Measurements from ENCODE around the gene C12orf60.

The C12orf60 gene

DNA sequence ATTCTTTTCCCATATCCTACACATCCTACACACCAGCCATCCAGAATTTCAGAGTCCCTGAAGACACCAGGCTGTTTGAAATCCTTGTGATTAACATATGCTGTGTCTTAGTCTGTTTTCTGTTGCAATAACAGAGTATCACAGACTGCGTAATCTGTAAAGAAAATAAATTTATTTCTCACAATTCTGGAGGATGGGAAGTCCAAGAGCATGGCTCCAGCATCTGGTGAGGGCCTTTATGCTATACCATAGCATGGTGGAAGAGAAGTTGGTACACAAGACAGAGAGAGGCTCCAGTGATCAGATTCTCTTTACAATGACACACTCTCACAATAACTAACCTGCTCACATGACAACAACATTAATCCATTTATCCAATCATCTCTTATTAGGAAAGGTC lies 35.8 kb downstream of the C12orf60 start:
- H3K9ac ChIP-seq (ENCODE audit: insufficient read length, low read depth) = no peak overlapping the region
- DNase-seq (ENCODE audit: low read depth, low spot score) = no peak
- TF ChIP-seq ZNF274 (IDR thresholded peaks at IDR 0.05; ENCODE audit: low read depth, low read length) (no peak), SUZ12 (IDR thresholded peaks at IDR 0.05; ENCODE audit: extremely low read depth, insufficient read depth, insufficient read length) (no peak), YY1 (IDR thresholded peaks at IDR 0.05; ENCODE audit: insufficient read depth, insufficient read length) (no peak)

DNA sequence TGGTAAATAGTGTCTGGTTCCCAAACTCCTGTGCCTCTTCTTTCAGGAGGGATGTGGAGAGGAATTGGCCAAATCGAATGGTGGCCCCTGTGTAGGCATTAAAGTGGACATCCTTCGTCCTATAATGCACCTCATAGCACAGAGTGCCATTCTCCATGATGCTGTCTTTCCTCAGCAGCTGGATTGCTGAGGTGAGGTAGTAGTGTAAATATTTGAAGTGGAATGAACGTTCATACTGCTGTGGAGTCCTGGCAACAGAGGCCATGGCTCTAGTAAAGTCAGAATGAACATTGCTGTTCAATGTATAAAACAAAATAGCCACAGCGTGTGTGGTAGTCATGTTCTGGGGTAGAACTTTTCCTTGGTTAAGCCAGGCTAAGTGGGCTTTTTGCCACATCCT lies 37.1 kb downstream of the C12orf60 start:
- Histone ChIP-seq H3K4me1 (ENCODE audit: insufficient read depth, insufficient read length) (no peaks in the 10 kb centered on the region), H3K9me3 (ENCODE audit: insufficient read depth, low read length) (no peaks in the 10 kb centered on the region; the same call in none of the 2 replicates), H3K4me3 (ENCODE audit: insufficient read length, low read depth) (no peak overlapping the region), H3K9ac (ENCODE audit: insufficient read length, low read depth) (no peak overlapping the region), H3K36me3 (ENCODE audit: insufficient read depth, insufficient read length, low read length) (no peaks in the 10 kb centered on the region), H3K27me3 (ENCODE audit: insufficient read depth, insufficient read length) (no peaks in the 10 kb centered on the region)
- DNase-seq (ENCODE audit: low read depth, low spot score) = no peak
- no peak for TF ChIP-seq ZNF274 (IDR thresholded peaks at IDR 0.05; ENCODE audit: low read depth, low read length)
- TF ChIP-seq YY1 (IDR thresholded peaks at IDR 0.05; ENCODE audit: insufficient read depth, insufficient read length) = no peak
- no peak for TF ChIP-seq SUZ12 (IDR thresholded peaks at IDR 0.05; ENCODE audit: extremely low read depth, insufficient read depth, insufficient read length)

More for the DNA sequence above, 35.8 kb downstream of the C12orf60 start:
- no peaks in the 10 kb centered on the region for H3K36me3 ChIP-seq (ENCODE audit: insufficient read depth, insufficient read length, low read length)
- no peaks in the 10 kb centered on the region for H3K27me3 ChIP-seq (ENCODE audit: insufficient read depth, insufficient read length)
- H3K4me3 ChIP-seq (ENCODE audit: insufficient read length, low read depth) = no peak overlapping the region
- no peaks in the 10 kb centered on the region for H3K4me1 ChIP-seq (ENCODE audit: insufficient read depth, insufficient read length)
- no peaks in the 10 kb centered on the region; the same call in none of the 2 replicates for H3K9me3 ChIP-seq (ENCODE audit: insufficient read depth, low read length)

DNA sequence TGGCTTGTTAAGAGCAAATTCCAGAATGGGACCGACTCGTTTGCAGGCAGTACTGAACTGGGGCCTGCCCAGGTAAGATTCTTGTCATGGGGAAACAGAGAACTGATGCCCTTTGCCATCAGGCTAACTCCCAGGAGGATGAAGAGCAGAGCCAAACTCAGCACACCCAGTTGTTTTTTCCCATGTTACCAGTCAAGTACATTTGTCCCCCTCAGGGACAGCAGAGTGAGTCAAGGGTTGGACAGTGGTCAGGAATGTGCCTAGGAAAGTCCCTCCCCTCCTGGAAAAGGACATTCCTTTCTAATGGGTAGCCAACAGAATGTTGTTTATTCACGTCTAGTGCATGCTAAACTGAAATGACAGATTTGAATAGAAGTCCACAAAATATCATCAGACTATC lies 38.3 kb downstream of the C12orf60 start:
- Histone ChIP-seq H3K4me3 (ENCODE audit: insufficient read length, low read depth) (no peak overlapping the region), H3K4me1 (ENCODE audit: insufficient read depth, insufficient read length) (no peaks in the 10 kb centered on the region)

DNA sequence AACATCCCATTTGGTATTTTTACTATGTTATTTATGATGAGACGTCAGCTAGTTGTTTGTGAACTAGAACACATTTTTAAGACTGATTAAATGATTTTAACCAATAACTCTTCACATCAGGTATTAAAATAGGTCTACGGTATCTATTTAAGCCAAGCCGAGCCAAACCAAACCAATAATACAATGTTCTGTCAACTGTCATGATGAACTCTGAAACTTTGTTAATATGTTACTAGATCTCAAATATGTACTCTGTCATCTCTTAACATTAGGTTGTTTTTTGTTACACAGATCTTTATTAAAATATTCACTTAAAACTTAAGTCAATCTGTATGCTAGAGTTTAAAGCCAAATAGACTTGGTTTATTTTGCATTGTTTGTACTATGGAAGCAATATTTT lies 38.8 kb downstream of the C12orf60 start:
- Histone ChIP-seq H3K9me3 (ENCODE audit: insufficient read depth, low read length) (no peaks in the 10 kb centered on the region; the same call in none of the 2 replicates), H3K4me1 (ENCODE audit: insufficient read depth, insufficient read length) (no peaks in the 10 kb centered on the region), H3K4me3 (ENCODE audit: insufficient read length, low read depth) (no peak overlapping the region), H3K27me3 (ENCODE audit: insufficient read depth, insufficient read length) (no peaks in the 10 kb centered on the region), H3K36me3 (ENCODE audit: insufficient read depth, insufficient read length, low read length) (no peaks in the 10 kb centered on the region), H3K9ac (ENCODE audit: insufficient read length, low read depth) (no peak overlapping the region)
- no peak for TF ChIP-seq YY1 (IDR thresholded peaks at IDR 0.05; ENCODE audit: insufficient read depth, insufficient read length)
- DNase-seq (ENCODE audit: low read depth, low spot score) = no peak

More for the DNA sequence above, 38.3 kb downstream of the C12orf60 start:
- TF ChIP-seq ZNF274 (IDR thresholded peaks at IDR 0.05; ENCODE audit: low read depth, low read length) (no peak), SUZ12 (IDR thresholded peaks at IDR 0.05; ENCODE audit: extremely low read depth, insufficient read depth, insufficient read length) (no peak), YY1 (IDR thresholded peaks at IDR 0.05; ENCODE audit: insufficient read depth, insufficient read length) (no peak)
- Histone ChIP-seq H3K9ac (ENCODE audit: insufficient read length, low read depth) (no peak overlapping the region), H3K9me3 (ENCODE audit: insufficient read depth, low read length) (no peaks in the 10 kb centered on the region; the same call in none of the 2 replicates), H3K27me3 (ENCODE audit: insufficient read depth, insufficient read length) (no peaks in the 10 kb centered on the region), H3K36me3 (ENCODE audit: insufficient read depth, insufficient read length, low read length) (no peaks in the 10 kb centered on the region)
- peak; percentile 27 for DNase-seq (ENCODE audit: low read depth, low spot score)

DNA sequence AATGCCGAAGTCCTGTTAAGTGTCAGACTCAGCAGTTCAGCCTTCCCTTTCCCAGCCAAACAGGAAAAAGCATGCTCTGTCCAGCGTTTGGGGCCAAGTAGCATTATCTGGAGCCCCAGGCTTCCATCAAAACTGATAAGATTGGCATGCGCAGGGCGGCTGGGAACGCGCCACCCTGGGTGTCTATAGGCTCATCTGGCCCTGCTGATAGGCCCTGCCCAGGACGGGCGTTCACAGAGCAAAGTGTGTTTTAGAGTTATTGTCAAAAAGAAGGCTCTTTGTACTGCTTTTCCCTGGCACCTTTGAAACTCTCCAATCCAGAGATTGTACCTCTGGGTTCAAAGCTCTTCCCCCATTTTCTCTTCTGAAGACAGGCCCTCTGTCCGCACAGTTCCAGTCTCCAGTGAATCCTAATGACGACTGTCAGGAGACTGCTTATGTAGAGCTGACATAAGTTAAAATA lies 40.0 kb downstream of the C12orf60 start, which contains the start of gene ART4:
ART4 (minus strand) TSS at position 102 of the 463 bp plus-strand sequence. CDS start 413 bp downstream, outside the sequence.
- H3K36me3 ChIP-seq (ENCODE audit: insufficient read depth, insufficient read length, low read length) = no peaks in the 10 kb centered on the region
- TF ChIP-seq SUZ12 (IDR thresholded peaks at IDR 0.05; ENCODE audit: extremely low read depth, insufficient read depth, insufficient read length) (no peak), ZNF274 (IDR thresholded peaks at IDR 0.05; ENCODE audit: low read depth, low read length) (no peak), YY1 (IDR thresholded peaks at IDR 0.05; ENCODE audit: insufficient read depth, insufficient read length) (no peak)
- no peak within 1 kb of the TSS for H3K9ac ChIP-seq (ENCODE audit: insufficient read length, low read depth)
- H3K4me1 ChIP-seq (ENCODE audit: insufficient read depth, insufficient read length) = no peaks in the 10 kb centered on the region
- no peaks in the 10 kb centered on the region; the same call in 1 of the 2 replicates for H3K9me3 ChIP-seq (ENCODE audit: insufficient read depth, low read length)
- H3K4me3 ChIP-seq (ENCODE audit: insufficient read length, low read depth) = no peak within 1 kb of the TSS
- no peak for DNase-seq (ENCODE audit: low read depth, low spot score)
- no peaks in the 10 kb centered on the region for H3K27me3 ChIP-seq (ENCODE audit: insufficient read depth, insufficient read length)

DNA sequence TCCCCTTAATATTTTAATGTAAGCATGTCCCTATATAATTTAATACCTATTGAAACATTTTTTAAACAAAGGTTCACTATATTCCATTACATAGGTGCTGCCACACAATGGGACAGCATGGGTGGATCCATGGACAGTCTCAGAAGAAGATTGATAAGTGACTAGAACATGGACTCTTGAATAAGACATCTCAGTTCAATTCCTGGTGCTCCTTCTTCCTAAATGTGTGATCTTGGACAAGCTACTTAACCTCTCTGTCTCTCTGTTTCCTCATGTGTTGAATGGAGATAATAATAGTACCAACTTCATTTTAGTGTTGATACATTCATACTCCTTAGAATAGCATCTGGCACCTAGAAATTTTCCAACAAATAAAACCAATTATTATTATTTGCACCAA lies 40.9 kb downstream of the C12orf60 start:
- no peak for DNase-seq (ENCODE audit: low read depth, low spot score)
- Histone ChIP-seq H3K36me3 (ENCODE audit: insufficient read depth, insufficient read length, low read length) (no peaks in the 10 kb centered on the region), H3K4me3 (ENCODE audit: insufficient read length, low read depth) (no peak overlapping the region), H3K9me3 (ENCODE audit: insufficient read depth, low read length) (no peaks in the 10 kb centered on the region; the same call in 1 of the 2 replicates), H3K9ac (ENCODE audit: insufficient read length, low read depth) (no peak overlapping the region), H3K4me1 (ENCODE audit: insufficient read depth, insufficient read length) (no peaks in the 10 kb centered on the region), H3K27me3 (ENCODE audit: insufficient read depth, insufficient read length) (no peaks in the 10 kb centered on the region)
- TF ChIP-seq YY1 (IDR thresholded peaks at IDR 0.05; ENCODE audit: insufficient read depth, insufficient read length) (no peak), SUZ12 (IDR thresholded peaks at IDR 0.05; ENCODE audit: extremely low read depth, insufficient read depth, insufficient read length) (no peak), ZNF274 (IDR thresholded peaks at IDR 0.05; ENCODE audit: low read depth, low read length) (no peak)

DNA sequence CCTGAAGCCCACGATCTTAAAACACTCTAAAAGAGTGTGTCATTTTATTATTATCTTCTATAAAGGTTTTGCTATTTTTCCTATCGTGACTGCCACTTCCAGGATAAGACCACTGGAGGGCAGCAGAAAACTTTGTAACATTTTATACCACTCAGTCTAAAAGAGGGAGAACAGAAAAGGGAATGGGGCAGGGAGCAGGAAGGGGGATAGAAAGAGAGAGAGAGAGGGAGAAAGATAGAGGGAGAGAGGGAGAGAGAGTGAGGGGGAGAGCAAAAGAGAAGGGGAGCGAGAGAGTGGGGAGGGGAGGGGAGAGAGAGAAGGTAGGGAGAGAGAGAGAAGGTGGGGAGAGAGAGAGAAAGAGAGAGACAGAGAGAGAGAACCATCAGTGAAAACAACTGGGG lies 41.9 kb downstream of the C12orf60 start:
- no peaks in the 10 kb centered on the region for H3K9me3 ChIP-seq (ENCODE audit: insufficient read depth, low read length)
- H3K9ac ChIP-seq (ENCODE audit: insufficient read length, low read depth) = no peak overlapping the region
- H3K27me3 ChIP-seq (ENCODE audit: insufficient read depth, insufficient read length) = no peaks in the 10 kb centered on the region
- H3K4me3 ChIP-seq (ENCODE audit: insufficient read length, low read depth) = no peak overlapping the region
- H3K36me3 ChIP-seq (ENCODE audit: insufficient read depth, insufficient read length, low read length) = no peaks in the 10 kb centered on the region
- TF ChIP-seq YY1 (IDR thresholded peaks at IDR 0.05; ENCODE audit: insufficient read depth, insufficient read length) (no peak), SUZ12 (IDR thresholded peaks at IDR 0.05; ENCODE audit: extremely low read depth, insufficient read depth, insufficient read length) (no peak), ZNF274 (IDR thresholded peaks at IDR 0.05; ENCODE audit: low read depth, low read length) (no peak)
- H3K4me1 ChIP-seq (ENCODE audit: insufficient read depth, insufficient read length) = no peaks in the 10 kb centered on the region
- peak; percentile 76 for DNase-seq (ENCODE audit: low read depth, low spot score)
